GM20431 (cell line): Measurements from ENCODE around the gene COL8A2.

Source experiments
- in situ Hi-C: fragments of 300-500 bp; cut with MseI, MboI; formaldehyde crosslinking; loops from one replicate; pipeline ENCODE4 v1.15.0; 2020; ENCODE audit warnings: low sequenced_read_pairs; ENCODE audit not compliant: unreplicated experiment

The COL8A2 gene

GRCh38 chr1:36137776-36138175 lies 12.8 kb upstream of the COL8A2 start:
- in situ Hi-C loops = no loop called here

GRCh38 chr1:36137226-36137625 lies 12.2 kb upstream of the COL8A2 start:
- in situ Hi-C loops = no loop called here

- in situ Hi-C loops = no loop called here
Observed at GRCh38 chr1:36136535-36136934, 11.5 kb upstream of the COL8A2 start.

- in situ Hi-C loops = no loop called here
Observed at GRCh38 chr1:36135796-36136195, 10.8 kb upstream of the COL8A2 start.

- in situ Hi-C loops = no loop called here
Observed at GRCh38 chr1:36135330-36135667, 10.3 kb upstream of the COL8A2 start.

- in situ Hi-C loops = no loop called here
Observed at GRCh38 chr1:36134505-36135329, 9.7 kb upstream of the COL8A2 start.

- in situ Hi-C loops = no loop called here
Observed at GRCh38 chr1:36134031-36134430, 9.0 kb upstream of the COL8A2 start.

- in situ Hi-C loops = no loop called here
Observed at GRCh38 chr1:36133484-36133883, 8.5 kb upstream of the COL8A2 start.

GRCh38 chr1:36132029-36132428 lies 7.0 kb upstream of the COL8A2 start:
- in situ Hi-C loops = no loop called here

- in situ Hi-C loops = no loop called here
Observed at GRCh38 chr1:36128905-36129206, 3.8 kb upstream of the COL8A2 start.

- in situ Hi-C loops = no loop called here
Observed at GRCh38 chr1:36128126-36128904, 3.3 kb upstream of the COL8A2 start.

GRCh38 chr1:36126797-36127500 lies 1.9 kb upstream of the COL8A2 start:
- in situ Hi-C loops = no loop called here

- in situ Hi-C loops = no loop called here
Observed at GRCh38 chr1:36126005-36126716, 1.1 kb upstream of the COL8A2 start.

GRCh38 chr1:36124404-36125128 lies 456 bp downstream of the COL8A2 start:
- in situ Hi-C loops = no loop called here

- in situ Hi-C loops = no loop called here
Observed at GRCh38 chr1:36123356-36123755, 1.7 kb downstream of the COL8A2 start.

- in situ Hi-C loops = no loop called here
Observed at GRCh38 chr1:36122062-36123030, 2.7 kb downstream of the COL8A2 start.

GRCh38 chr1:36119456-36119855 lies 5.6 kb downstream of the COL8A2 start:
- in situ Hi-C loops = no loop called here

- in situ Hi-C loops = no loop called here
Observed at GRCh38 chr1:36118447-36119204, 6.4 kb downstream of the COL8A2 start.
